Regular cardiac myocyte (primary cell): ENCODE data around the gene CCT5. TPM values are rescaled to one million over a fixed set of nuclear protein-coding genes. Genes with fewer than 3 reads are reported as not detected.

Experiments
- total RNA-seq: library from RNA; depleted of rRNA; stranded (reverse); fragments of >200 nt; gene quantifications from 2 replicates; pipeline ENCODE4 v1.2.3, GENCODE V29; 2014

CCT5 gene
- total RNA-seq: 370 and 921 TPM in 2 replicates

GRCh38 chr5:10249948-10250805 is at the start of gene CCT5:
CCT5 (plus strand) TSS chr5:10250280; CDS start chr5:10250341, 61 bp downstream.

GRCh38 chr5:10307206-10308148 is 57.4 kb downstream of the CCT5 start, which contains the start of gene CMBL:
CMBL (minus strand) TSS chr5:10307902; CDS start chr5:10290762, 17,140 bp downstream.

Other genes starting within 250 kb of the CCT5 start
- 16.9 and 27.2 TPM in 2 replicates for gene ATPSCKMT, start 392 bp upstream of the CCT5 start, total RNA-seq
- 7.7 and 12.4 TPM in 2 replicates for gene CMBL, start 57.6 kb downstream of the CCT5 start, total RNA-seq
- 47.0 and 69.9 TPM in 2 replicates for gene MARCHF6, start 103.4 kb downstream of the CCT5 start, total RNA-seq
- gene ROPN1L, start 191.6 kb downstream of the CCT5 start, total RNA-seq: 0.28 and 0.38 TPM in 2 replicates